ENCODE data around the gene KCNMB1. TPM values are rescaled to one million over a fixed set of nuclear protein-coding genes. Genes with fewer than 3 reads are reported as not detected.

KCNMB1 gene
- total and polyA plus RNA-seq, 2 of the 13 experiments (the other 11 are each of a cell fraction or from before 2014, with no cell fraction given), result not detected

DNA sequence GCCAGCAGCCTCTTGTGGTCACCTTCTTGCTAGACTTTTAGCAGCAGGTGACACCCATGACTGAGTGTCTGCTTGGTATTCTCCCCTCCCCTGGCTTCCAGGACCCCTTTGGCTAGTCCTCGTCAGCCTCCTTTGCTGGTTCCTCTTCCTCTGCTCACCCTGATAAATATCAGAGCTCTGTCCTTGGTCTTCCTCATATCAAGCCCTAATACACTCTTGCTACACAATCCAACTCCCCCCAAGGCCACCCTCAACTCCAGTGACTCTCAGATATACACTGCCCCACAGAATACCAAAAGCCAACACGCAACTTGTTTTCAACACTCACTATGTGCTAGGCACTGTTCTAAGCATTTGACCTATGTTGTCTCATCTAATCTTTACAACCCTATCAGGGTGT, 61.3 kb downstream of the KCNMB1 start:
- no peaks in the 10 kb centered on the region for H3K79me2 ChIP-seq (ENCODE audit: insufficient read depth, low read length)
- 0% methylated on average over 2 of the region's 2 CpGs for WGBS (ENCODE audit: low lambda C conversion rate)
- in situ Hi-C loops (cut with HindIII; ENCODE audit: extremely low pct_ligation_motif_present, low pct_unique_long_range_greater_than_20kb) (no loop called here), intact Hi-C loops (cut with micrococcal nuclease; ENCODE audit: unreplicated experiment) (no loop called here)
- H3K36me3 ChIP-seq (replicated peaks in 1 of 2; ENCODE audit: control insufficient read depth in 1 of 2, insufficient read depth in 2 of 2, low read length in 2 of 2), result no peaks in the 10 kb centered on the region
- ATAC-seq, result no peak
- H3K9ac ChIP-seq (ENCODE audit: insufficient read depth, low read depth, low read length), result no peak overlapping the region
- no TSS peak for BruUV-seq (replicated peaks)
- no peak overlapping the region for H3K4me3 ChIP-seq (replicated peaks in 1 of 3; ENCODE audit: insufficient read depth in 1 of 3, low read depth in 2 of 3, low read length in 3 of 3)
- H3K27ac ChIP-seq (ENCODE audit: extremely low read length, insufficient read depth, low read length), result no peak overlapping the region
- FAIRE-seq, result no peak
- no peaks in the 10 kb centered on the region for H3K27me3 ChIP-seq (ENCODE audit: control insufficient read depth in 1 of 2, insufficient read depth in 2 of 2, low read length in 2 of 2)
- H3K4me1 ChIP-seq (ENCODE audit: insufficient read depth, low read length), result no peaks in the 10 kb centered on the region
- no peaks in the 10 kb centered on the region for H4K20me1 ChIP-seq (ENCODE audit: insufficient read depth, low read length)
- no peak for DNase-seq (ENCODE audit: low spot score)
- TF ChIP-seq, protein P1, sequence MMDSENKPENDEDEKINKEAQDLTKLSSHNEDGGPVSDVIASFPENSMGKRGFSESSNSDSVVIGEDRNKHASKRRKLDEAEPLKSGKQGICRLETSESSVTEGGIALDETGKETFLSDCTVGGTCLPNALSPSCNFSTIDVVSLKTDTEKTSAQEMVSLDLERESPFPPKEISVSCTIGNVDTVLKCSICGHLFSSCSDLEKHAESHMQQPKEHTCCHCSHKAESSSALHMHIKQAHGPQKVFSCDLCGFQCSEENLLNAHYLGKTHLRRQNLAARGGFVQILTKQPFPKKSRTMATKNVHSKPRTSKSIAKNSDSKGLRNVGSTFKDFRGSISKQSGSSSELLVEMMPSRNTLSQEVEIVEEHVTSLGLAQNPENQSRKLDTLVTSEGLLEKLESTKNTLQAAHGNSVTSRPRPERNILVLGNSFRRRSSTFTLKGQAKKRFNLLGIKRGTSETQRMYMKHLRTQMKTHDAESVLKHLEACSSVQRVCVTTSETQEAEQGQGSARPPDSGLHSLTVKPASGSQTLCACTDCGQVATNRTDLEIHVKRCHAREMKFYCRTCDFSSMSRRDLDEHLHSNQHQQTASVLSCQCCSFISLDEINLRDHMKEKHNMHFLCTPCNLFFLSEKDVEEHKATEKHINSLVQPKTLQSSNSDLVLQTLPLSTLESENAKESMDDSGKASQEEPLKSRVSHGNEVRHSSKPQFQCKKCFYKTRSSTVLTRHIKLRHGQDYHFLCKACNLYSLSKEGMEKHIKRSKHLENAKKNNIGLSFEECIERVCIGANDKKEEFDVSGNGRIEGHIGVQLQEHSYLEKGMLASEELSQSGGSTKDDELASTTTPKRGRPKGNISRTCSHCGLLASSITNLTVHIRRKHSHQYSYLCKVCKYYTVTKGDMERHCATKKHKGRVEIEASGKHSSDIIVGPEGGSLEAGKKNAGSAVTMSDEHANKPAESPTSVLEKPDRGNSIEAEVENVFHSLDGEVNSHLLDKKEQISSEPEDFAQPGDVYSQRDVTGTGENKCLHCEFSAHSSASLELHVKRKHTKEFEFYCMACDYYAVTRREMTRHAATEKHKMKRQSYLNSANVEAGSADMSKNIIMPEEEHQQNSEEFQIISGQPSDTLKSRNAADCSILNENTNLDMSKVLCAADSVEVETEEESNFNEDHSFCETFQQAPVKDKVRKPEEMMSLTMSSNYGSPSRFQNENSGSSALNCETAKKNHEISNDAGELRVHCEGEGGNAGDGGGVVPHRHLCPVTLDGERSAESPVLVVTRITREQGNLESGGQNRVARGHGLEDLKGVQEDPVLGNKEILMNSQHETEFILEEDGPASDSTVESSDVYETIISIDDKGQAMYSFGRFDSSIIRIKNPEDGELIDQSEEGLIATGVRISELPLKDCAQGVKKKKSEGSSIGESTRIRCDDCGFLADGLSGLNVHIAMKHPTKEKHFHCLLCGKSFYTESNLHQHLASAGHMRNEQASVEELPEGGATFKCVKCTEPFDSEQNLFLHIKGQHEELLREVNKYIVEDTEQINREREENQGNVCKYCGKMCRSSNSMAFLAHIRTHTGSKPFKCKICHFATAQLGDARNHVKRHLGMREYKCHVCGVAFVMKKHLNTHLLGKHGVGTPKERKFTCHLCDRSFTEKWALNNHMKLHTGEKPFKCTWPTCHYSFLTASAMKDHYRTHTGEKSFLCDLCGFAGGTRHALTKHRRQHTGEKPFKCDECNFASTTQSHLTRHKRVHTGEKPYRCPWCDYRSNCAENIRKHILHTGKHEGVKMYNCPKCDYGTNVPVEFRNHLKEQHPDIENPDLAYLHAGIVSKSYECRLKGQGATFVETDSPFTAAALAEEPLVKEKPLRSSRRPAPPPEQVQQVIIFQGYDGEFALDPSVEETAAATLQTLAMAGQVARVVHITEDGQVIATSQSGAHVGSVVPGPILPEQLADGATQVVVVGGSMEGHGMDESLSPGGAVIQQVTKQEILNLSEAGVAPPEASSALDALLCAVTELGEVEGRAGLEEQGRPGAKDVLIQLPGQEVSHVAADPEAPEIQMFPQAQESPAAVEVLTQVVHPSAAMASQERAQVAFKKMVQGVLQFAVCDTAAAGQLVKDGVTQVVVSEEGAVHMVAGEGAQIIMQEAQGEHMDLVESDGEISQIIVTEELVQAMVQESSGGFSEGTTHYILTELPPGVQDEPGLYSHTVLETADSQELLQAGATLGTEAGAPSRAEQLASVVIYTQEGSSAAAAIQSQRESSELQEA (CRISPR knock-in tag; IDR thresholded peaks at IDR 0.05; ENCODE audit: not compliant biosample characterization), result no peak
- TF ChIP-seq MIER2 (CRISPR knock-in tag; IDR thresholded peaks at IDR 0.05) (no peak), KLF11 (CRISPR knock-in tag; IDR thresholded peaks at IDR 0.05) (no peak), ZNF660 (CRISPR knock-in tag; IDR thresholded peaks at IDR 0.05; ENCODE audit: borderline replicate concordance, low read depth) (no peak)
- TF ChIP-seq, protein P2, sequence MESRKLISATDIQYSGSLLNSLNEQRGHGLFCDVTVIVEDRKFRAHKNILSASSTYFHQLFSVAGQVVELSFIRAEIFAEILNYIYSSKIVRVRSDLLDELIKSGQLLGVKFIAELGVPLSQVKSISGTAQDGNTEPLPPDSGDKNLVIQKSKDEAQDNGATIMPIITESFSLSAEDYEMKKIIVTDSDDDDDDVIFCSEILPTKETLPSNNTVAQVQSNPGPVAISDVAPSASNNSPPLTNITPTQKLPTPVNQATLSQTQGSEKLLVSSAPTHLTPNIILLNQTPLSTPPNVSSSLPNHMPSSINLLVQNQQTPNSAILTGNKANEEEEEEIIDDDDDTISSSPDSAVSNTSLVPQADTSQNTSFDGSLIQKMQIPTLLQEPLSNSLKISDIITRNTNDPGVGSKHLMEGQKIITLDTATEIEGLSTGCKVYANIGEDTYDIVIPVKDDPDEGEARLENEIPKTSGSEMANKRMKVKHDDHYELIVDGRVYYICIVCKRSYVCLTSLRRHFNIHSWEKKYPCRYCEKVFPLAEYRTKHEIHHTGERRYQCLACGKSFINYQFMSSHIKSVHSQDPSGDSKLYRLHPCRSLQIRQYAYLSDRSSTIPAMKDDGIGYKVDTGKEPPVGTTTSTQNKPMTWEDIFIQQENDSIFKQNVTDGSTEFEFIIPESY (CRISPR knock-in tag; IDR thresholded peaks at IDR 0.05), result no peak
- TF ChIP-seq, protein P3, sequence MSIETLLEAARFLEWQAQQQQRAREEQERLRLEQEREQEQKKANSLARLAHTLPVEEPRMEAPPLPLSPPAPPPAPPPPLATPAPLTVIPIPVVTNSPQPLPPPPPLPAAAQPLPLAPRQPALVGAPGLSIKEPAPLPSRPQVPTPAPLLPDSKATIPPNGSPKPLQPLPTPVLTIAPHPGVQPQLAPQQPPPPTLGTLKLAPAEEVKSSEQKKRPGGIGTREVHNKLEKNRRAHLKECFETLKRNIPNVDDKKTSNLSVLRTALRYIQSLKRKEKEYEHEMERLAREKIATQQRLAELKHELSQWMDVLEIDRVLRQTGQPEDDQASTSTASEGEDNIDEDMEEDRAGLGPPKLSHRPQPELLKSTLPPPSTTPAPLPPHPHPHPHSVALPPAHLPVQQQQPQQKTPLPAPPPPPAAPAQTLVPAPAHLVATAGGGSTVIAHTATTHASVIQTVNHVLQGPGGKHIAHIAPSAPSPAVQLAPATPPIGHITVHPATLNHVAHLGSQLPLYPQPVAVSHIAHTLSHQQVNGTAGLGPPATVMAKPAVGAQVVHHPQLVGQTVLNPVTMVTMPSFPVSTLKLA (IDR thresholded peaks at IDR 0.05), result no peak
- H3K9me3 ChIP-seq (ENCODE audit: low read length), result no peaks in the 10 kb centered on the region
- CTCF ChIA-PET (ENCODE audit: low intra/inter-chr PET ratio, low total read pairs), result no interaction called here
- H3K4me2 ChIP-seq (ENCODE audit: low read depth, low read length), result no peak overlapping the region
- POLR2A ChIA-PET, result no interaction called here
- no peak overlapping the region for H2AFZ ChIP-seq (ENCODE audit: low read length)
